GM18511 (cell line): ENCODE data around the gene GFI1B.
A peak's percentile ranks its signal among the peaks of the same experiment; 100 is the strongest.
"Not testable (repeated sequence)": the region's sequence is repeated elsewhere in the genome, so short reads cannot be mapped to it uniquely, and the experiment has no call there.

Source experiments
- ATAC-seq: cut with Tn5 transposase; IDR thresholded peaks from one replicate; pipeline ENCODE4 v1.9.1; 2021; ENCODE audit warnings: mild to moderate bottlenecking, moderate library complexity; ENCODE audit not compliant: unreplicated experiment

Gene GFI1B

DNA sequence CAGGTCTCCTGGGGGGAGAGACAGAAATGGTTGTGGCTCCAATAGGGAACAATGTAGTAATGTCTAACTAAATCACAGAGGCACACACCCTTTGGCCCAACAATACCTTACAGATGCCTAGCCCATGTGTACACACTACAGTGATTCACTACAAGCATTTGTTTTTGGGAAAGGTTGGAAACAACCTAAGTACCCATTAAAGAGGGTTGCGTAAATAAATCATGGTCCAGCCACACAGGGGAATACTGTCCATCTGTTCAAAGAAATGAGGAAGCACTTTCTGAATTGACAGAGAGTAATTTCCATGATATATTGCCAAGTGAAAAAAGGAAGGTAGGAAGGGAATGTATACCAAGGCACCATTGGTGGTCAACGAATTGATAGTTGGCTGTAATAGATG is 30.3 kb downstream of the GFI1B start:
- no peak for ATAC-seq

DNA sequence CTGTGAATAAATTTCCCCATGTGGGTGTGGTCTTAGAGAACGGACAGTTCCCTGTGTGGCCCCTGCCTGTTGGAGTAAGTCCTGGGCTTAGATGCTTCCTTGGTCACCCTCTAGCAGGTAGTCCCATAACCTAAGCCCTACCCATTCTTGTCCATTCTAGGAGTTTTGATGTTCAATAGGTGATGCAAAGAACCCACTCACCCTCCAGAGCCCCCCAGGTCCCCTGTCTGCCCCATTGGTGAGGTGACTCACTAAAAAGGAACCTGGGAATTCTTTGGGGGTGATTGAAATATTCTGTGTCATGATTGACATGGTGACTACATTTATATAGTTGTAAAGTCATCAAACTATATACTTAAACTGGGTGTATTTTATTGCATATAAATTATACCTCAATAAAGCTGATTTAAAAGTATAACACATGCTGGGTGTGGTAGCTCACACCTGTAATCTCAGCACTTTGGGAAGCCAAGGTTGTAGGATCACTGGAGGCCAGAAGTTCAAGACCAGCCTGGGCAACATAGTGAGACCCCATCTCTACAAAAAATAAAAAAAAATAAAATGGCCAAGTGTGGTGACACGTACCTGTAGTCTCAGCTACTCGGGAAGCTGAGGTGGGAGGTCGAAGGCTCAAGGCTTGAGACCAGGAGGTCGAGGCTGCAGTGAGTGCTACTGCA is 31.6 kb downstream of the GFI1B start:
- no peak for ATAC-seq

DNA sequence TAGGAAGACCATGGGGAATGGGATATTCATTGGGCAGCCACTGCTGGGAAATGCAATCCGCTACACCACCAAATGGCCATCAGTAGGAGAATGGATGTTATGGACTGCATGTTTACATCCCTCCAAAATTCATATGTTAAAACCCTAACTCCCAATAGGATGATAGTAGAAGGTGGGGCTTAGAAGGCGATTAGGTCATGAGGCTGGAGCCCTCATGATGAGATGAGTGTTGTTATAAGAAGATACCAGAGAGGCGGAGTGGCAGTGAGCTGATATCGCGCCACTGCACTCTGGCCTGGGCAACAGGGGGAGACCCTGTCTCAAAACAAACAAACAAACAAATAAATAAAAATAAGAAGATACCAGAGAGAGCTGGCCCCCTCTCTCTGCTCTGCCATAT is 36.2 kb downstream of the GFI1B start:
- ATAC-seq = no peak

DNA sequence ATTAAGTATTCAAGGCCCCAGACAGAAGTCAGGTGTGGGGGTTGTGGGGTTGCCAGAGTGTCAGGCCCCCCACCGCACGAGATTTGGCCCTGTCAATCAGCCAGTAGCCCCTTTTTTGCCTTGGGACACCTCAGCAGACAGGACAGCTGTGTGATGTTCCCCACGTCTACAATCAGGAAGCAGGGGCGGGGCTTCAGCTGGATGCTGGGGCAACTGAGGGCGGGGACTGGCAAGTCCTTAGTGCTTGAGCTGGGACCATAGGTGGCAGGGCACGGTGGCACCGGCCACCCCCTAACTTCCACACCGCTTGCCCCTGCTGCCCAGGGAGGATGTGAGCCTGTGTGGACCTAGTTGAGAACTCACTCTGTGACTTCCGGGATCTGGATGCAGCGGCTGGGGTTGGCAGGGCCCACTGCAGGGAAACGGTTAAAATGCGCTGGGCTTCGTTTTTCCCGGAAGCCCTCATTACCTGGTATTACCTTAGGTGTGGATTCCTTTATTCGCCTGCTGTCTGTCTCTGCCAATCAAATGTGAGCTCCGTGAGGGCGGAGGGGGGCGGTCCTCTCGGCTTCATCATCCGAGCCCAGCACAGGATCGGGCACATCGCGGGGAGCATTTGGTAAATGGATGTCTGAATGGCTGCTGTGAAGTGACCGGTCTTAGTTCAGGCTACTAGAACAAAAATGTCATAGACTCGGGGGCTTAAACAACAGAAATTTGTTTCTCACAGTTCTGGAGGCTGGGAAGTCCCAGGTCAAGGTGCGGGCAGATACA is 44.8 kb downstream of the GFI1B start:
- ATAC-seq = no peak

DNA sequence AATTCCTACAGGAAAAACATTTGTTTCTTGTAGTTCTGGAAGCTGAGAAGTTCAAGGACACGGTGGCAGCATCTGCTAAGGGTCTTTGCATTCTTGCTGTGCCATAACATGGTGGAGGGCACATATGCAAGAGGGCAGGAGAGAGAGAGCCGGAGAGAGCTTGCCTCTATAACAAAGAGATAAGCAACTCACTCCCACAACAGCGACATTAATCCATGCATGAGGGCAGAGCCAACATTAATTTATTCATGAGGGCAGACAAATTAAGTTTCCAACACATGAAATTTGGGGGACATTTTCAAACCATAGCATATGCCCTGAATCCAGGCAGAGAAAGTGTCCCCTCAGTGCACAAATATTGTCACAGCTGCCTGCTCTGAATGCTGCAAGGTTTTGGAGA is 47.9 kb downstream of the GFI1B start:
- ATAC-seq = no peak

DNA sequence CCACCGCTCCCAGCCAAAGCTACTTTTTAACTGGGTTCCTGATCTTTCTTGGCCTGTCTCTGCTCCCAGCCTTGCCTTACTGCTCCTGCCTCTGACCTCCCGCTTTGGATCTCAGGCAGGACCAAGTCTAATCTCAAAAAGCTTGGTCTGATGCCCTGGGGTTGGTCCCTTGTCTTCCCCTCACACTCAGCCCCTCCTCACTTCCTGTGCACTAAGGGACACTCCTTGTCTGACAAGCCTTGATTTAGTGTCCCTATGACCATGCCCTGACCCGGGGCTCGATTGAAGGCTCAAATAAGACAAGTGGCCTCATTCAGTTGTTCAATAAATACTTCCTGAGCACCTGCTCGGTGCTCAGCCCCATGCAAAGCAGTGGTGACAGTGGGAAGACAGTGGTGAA is 48.6 kb downstream of the GFI1B start:
- ATAC-seq = no peak

DNA sequence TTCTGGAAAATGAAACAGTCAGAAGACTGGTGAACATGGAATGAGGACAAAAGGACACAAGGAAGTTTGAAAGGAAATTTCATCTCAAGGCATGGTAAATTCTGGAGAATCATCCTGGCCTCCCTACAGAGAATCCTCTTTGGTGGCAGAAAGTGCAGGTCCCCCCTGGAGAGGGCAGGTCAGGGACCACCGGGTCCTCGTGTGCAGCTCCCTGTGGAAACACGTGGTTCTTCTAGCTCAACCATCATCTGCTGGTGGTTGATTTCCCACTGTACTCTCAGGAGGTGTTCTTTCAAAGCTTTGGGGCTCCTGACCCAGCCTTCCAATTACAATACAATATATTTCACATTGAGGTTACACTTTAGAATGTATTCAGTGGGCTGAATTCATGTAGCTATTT is 49.7 kb downstream of the GFI1B start:
- ATAC-seq = no peak

DNA sequence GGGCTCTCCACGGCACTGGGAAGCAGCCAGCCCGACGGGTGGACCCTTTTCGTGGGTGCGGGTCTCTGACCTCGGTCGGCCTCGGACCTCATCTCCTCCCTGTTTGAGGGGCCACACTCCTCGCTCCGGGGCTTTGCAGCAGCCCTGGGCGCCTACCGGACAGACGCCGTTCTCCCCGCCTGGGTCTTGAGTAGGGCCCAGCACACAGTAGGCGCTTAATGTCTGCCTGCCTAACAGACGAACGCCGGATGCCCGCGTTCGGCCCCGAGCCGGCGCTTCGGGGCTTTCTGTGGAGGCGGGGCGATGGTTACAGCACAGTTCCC is 51.5 kb downstream of the GFI1B start:
- peak; percentile 8 for ATAC-seq

DNA sequence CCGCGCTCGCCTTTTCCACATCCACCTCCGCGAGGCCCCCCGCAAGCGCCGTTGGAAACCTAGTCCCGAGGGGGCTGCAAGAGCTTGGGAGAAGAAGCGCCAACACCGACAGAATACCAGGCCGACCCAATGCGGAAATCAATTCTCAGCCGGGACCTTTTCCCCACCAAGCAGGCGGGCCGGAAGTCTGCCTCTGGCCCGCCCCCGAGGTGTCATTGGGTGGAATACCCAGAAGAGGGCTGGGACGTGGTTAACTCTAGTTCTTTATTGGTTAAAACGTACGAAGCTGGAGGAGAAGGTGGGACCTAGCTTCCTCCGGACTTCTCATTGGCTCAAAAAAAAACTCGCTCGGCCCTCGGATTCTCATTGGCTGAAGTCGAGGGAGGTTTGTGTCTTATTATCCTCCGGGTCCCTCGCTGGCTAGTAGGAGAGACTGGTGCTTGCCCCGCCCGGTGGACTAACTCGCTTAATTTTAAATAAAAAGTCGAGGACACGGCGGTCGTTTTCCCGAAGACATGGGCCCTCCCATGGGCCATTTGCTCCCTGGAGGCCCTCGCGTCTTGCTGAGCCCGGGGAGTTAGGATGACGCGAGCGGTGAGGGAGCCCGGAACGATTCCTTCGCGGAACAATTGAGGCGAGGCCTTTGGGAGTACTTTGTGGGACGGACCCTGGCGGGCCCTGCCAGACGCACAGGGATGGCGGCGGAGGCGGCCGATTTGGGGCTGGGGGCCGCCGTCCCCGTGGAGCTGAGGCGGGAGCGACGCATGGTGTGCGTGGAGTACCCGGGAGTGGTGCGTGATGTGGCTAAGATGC is 52.0 kb downstream of the GFI1B start, which contains the start of gene GTF3C5:
Gene GTF3C5 (plus strand): TSS at position 681 of the 813 bp plus-strand sequence. CDS start 15 bp downstream, at position 696.
- ATAC-seq = peak; percentile 96

DNA sequence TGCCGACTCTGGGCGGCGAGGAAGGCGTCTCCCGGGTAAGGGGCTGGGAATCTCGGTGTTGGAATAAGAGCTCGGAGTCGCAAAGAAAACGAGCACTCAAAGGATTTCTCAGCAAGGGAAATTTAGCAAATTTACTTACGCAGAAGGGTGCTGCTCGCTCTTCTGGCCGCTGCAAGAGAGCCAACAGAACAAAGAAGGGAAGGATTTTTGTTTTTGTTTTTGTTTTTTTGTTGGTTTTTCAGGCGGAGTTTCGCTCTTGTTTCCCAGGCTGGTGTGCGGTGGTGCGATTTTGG is 52.6 kb downstream of the GFI1B start:
- ATAC-seq = no peak

DNA sequence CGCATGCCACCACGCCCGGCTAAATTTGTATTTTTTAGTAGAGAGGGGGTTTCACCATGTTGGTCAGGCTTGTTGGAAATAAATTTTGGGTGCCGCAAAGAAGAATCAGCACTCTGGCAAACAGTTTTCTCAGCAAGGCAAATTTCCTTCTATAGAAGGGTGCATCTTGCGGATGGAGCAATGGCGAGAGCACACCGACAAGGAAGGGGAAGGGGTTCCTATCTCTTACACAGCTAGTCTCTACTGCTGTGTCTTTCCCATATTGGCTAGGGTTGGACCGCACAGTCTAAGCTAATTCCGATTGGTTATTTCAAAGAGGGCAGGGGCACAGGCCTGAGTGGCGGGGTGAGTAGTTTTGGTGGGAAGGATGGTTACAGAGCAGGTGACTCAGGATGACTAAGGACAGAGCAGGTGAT is 53.0 kb downstream of the GFI1B start:
- no peak for ATAC-seq

DNA sequence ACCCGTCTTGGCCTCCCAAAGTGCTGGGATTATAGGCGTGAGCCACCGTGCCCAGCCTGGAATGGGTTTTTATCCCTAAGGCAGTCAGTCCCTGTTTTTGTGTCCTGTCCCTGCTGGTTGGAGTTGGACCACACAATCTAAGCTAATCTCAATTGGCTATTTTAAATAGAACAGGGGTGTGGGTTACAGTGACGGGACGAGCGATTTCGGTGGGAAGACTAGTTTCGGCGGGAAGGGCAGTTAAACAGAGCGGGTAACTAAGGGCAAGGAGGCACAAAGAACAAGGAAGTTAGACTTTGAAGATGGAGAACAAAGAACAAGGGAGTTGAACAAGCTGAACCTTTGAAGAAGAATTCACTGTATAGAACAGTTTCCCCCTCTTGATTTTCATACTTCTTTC is 53.7 kb downstream of the GFI1B start:
- no peak for ATAC-seq

DNA sequence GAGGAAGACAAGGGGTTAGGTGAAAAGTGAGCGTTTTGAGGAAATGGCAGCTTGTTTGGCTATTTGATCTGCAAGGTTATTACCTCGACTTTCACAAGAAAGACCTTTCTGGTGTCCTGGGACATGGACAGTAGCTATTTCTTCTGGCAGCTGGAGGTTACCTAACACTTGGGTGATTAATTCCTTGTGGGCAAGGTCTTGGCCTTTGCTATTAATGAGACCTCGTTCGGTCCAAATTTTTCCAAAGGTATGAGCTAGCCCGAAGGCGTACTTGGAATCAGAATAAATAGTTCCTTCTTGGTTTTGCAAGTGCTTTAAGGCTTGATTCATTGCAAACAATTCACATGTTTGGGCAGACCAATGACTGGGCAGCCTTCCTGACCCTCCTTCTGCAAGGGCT is 57.2 kb downstream of the GFI1B start:
- ATAC-seq = no peak

DNA sequence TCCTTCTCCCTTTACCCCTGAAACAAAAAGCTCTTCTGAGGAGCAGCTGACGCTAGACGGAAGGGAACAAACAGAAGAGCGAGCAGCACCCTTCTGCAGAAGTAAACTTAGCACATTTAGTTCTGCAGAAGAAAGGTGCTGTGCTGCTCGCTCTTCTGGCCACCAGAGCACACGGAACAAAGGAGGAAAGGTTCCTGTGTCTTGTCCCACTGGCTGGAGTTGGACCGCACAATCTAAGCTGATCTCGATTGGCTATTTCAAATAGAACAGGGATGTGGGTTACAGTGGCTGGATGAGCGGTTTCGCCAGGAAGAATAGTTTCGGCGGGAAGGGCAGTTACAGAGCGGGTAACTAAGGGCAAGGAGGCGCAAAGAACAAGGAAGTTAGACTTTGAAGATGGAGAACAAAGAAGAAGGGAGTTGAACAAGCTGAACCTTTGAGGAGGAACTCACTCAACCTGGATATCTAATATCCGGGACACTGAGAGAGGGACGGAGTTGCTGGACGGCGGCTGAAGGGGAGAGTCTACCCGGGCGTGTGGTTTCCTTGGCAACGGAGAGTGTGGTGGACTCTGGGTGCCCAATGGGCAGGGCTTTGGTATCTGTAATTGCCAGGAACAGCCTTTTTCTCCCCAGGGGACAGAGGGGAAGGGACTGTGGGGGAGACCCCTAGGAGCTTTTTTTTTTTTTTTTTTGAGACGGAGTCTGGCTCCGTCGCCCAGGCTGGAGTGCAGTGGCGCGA is 59.5 kb downstream of the GFI1B start:
- ATAC-seq = no peak

DNA sequence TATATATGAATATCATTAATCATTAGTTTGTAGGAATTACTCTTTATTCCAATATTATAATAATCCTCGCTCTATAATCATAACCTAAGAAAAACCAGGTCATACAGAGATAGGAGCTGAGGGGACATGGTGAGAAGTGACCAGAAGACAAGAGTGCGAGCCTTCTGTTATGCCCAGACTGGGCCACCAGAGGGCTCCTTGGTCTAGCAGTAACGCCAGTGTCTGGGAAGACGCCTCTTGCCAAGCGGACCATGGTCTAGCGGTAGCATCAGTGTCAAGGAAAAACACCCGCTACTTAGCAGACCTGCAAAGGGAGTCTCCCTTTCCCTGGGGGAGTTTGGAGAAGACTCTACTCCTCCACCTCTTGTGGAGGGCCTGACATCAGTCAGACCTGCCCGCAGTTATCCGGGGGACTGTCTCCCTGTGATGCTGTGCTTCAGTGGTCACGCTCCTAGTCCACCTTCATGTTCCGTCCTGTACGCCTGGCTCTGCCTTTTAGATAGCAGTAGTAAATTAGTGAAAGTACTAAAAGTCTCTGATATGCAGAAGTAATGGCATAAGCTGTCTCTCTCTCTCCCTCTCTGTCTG is 62.5 kb downstream of the GFI1B start:
- not testable (repeated sequence) for ATAC-seq
